VCaP (cell line): ENCODE data around the gene NR3C1.

Source experiments
- H3K27ac ChIP-seq: fragments of 450-650 bp; 2 replicates; pipeline ENCODE4 v1.5.1; 2017
- CTCF ChIP-seq: fragments of 450-650 bp; conservative IDR thresholded peaks from 2 replicates; pipeline ENCODE4 v1.5.1; 2017; ENCODE audit warnings: mild to moderate bottlenecking, moderate library complexity

NR3C1 gene

GRCh38 chr5:143418140-143418866, 14.8 kb upstream of the NR3C1 start:
- TF ChIP-seq CTCF = no peak
- H3K27ac ChIP-seq = peak overlapping the region; percentile 73

- TF ChIP-seq CTCF = no peak
- peak overlapping the region; percentile 73 for H3K27ac ChIP-seq
Measured at GRCh38 chr5:143417503-143418139, 14.1 kb upstream of the NR3C1 start.

- peak overlapping the region; percentile 73; the same call in 1 of the 2 replicates for H3K27ac ChIP-seq
- TF ChIP-seq CTCF = no peak
Measured at GRCh38 chr5:143416411-143416810, 12.9 kb upstream of the NR3C1 start.

- peak overlapping the region; percentile 2; the same call in 1 of the 2 replicates for H3K27ac ChIP-seq
- no peak for TF ChIP-seq CTCF
Measured at GRCh38 chr5:143413958-143414669, 10.6 kb upstream of the NR3C1 start.

GRCh38 chr5:143412661-143413342, 9.3 kb upstream of the NR3C1 start:
- no peak overlapping the region for H3K27ac ChIP-seq
- no peak for TF ChIP-seq CTCF

GRCh38 chr5:143409926-143410325, 6.4 kb upstream of the NR3C1 start:
- TF ChIP-seq CTCF = no peak

GRCh38 chr5:143406408-143406807, 2.9 kb upstream of the NR3C1 start:
- H3K27ac ChIP-seq = no peak overlapping the region
- TF ChIP-seq CTCF = no peak

More at GRCh38 chr5:143409926-143410325, 6.4 kb upstream of the NR3C1 start:
- H3K27ac ChIP-seq = no peak overlapping the region
